Activated T-helper 1 cell treated with anti-CD3 and anti-CD28 coated beads, Interleukin-12 subunit alpha, Interleukin-12 subunit beta, Interleukin-2, Interleukin-4 antibody, amounts not matched to agents 30 ng/mL and 10 ng/mL and 1 ng/mL, durations not matched to agents 14 hours and 24 hours and 36 hours (primary cell): ENCODE results near the gene DYNC1H1. TPM values are rescaled to one million over a fixed set of nuclear protein-coding genes. Genes with fewer than 3 reads are reported as not detected.

ENCODE experiments used
- DNase-seq: peaks from one replicate; pipeline ENCODE4 v3.0.0; 2021; ENCODE audit warnings: low spot score
- H3K27ac Mint-ChIP-seq: one replicate; pipeline ENCODE4 v1.8.0; 2021; ENCODE audit warnings: mild to moderate bottlenecking, mixed read lengths
- H3K27me3 Mint-ChIP-seq: one replicate; pipeline ENCODE4 v1.8.0; 2022; ENCODE audit warnings: mild to moderate bottlenecking, moderate library complexity, mixed read lengths; ENCODE audit not compliant: insufficient read depth
- H3K36me3 Mint-ChIP-seq: one replicate; pipeline ENCODE4 v1.8.0; 2021; ENCODE audit warnings: low read depth, mixed read lengths
- H3K4me1 Mint-ChIP-seq: one replicate; pipeline ENCODE4 v1.8.0; 2021; ENCODE audit warnings: low read depth, mixed read lengths
- H3K4me3 Mint-ChIP-seq: one replicate; pipeline ENCODE4 v1.8.0; 2021; ENCODE audit warnings: mild to moderate bottlenecking, moderate library complexity, mixed read lengths
- H3K9me3 Mint-ChIP-seq: one replicate; pipeline ENCODE4 v1.8.0; 2021; ENCODE audit warnings: mixed read lengths
- intact Hi-C: fragments of 100-400 bp; cut with micrococcal nuclease; formaldehyde crosslinking; loops from one replicate; pipeline ENCODE4 v1.15.1; 2024
- total RNA-seq: library from RNA; stranded (reverse); gene quantifications from 2 replicates; pipeline ENCODE4 v1.2.3, GENCODE V29; 2022

DYNC1H1 gene
- 241 and 254 TPM in 2 replicates for total RNA-seq

- Mint-ChIP-seq H3K4me3 (peak within 1 kb of the TSS; percentile 90), H3K4me1 (peaks cover 38% of the 10 kb centered on the region), H3K27ac (peak within 1 kb of the TSS; percentile 93), H3K27me3 (peaks cover 2% of the 10 kb centered on the region), H3K9me3 (no peaks in the 10 kb centered on the region), H3K36me3 (peaks cover 9% of the 10 kb centered on the region)
- peak; percentile 89 for DNase-seq
- intact Hi-C loops: loop anchor here (1.0 to 5.0 kb wide), 9 partner anchors 16 to 546 kb away; partner anchors contain the start of genes HSP90AA1 and WDR20
Observed at GRCh38 chr14:101964297-101965180, at the start of gene DYNC1H1. DYNC1H1 (plus strand) TSS chr14:101964573; CDS start chr14:101964692, 119 bp downstream.

GRCh38 chr14:101915871-101916815, 48.2 kb upstream of the DYNC1H1 start:
- no peaks in the 10 kb centered on the region for H3K27me3 Mint-ChIP-seq
- H3K36me3 Mint-ChIP-seq: peaks cover 28% of the 10 kb centered on the region
- intact Hi-C loops: no loop called here
- no peaks in the 10 kb centered on the region for H3K9me3 Mint-ChIP-seq
- no peaks in the 10 kb centered on the region for H3K4me1 Mint-ChIP-seq
- no peak for DNase-seq
- peak overlapping the region; percentile 29 for H3K27ac Mint-ChIP-seq
- no peak overlapping the region for H3K4me3 Mint-ChIP-seq

- intact Hi-C loops: no loop called here
- Mint-ChIP-seq H3K9me3 (no peaks in the 10 kb centered on the region), H3K27me3 (no peaks in the 10 kb centered on the region), H3K36me3 (peaks cover 31% of the 10 kb centered on the region), H3K4me3 (no peak overlapping the region), H3K27ac (no peak overlapping the region), H3K4me1 (no peaks in the 10 kb centered on the region)
- DNase-seq: no peak
Observed at GRCh38 chr14:101916816-101917412, 47.5 kb upstream of the DYNC1H1 start.

- no peak for DNase-seq
- no peak overlapping the region for H3K4me3 Mint-ChIP-seq
- H3K4me1 Mint-ChIP-seq: no peaks in the 10 kb centered on the region
- H3K36me3 Mint-ChIP-seq: peaks cover 25% of the 10 kb centered on the region
- H3K27me3 Mint-ChIP-seq: no peaks in the 10 kb centered on the region
- no peak overlapping the region for H3K27ac Mint-ChIP-seq
- intact Hi-C loops: no loop called here
- no peaks in the 10 kb centered on the region for H3K9me3 Mint-ChIP-seq
Observed at GRCh38 chr14:101917413-101918017, 46.9 kb upstream of the DYNC1H1 start.

GRCh38 chr14:101918065-101918989, 46.0 kb upstream of the DYNC1H1 start:
- Mint-ChIP-seq H3K4me3 (no peak overlapping the region), H3K27ac (no peak overlapping the region), H3K27me3 (no peaks in the 10 kb centered on the region), H3K9me3 (no peaks in the 10 kb centered on the region), H3K4me1 (no peaks in the 10 kb centered on the region), H3K36me3 (peaks cover 24% of the 10 kb centered on the region)
- intact Hi-C loops: no loop called here
- DNase-seq: no peak

- Mint-ChIP-seq H3K4me3 (no peak overlapping the region), H3K9me3 (no peaks in the 10 kb centered on the region), H3K27ac (no peak overlapping the region), H3K36me3 (peaks cover 16% of the 10 kb centered on the region), H3K27me3 (no peaks in the 10 kb centered on the region), H3K4me1 (no peaks in the 10 kb centered on the region)
- no peak for DNase-seq
- intact Hi-C loops: no loop called here
Observed at GRCh38 chr14:101920271-101920670, 44.1 kb upstream of the DYNC1H1 start.

GRCh38 chr14:101922866-101923265, 41.5 kb upstream of the DYNC1H1 start:
- H3K4me3 Mint-ChIP-seq: no peak overlapping the region
- H3K9me3 Mint-ChIP-seq: no peaks in the 10 kb centered on the region
- no peak for DNase-seq
- no peaks in the 10 kb centered on the region for H3K4me1 Mint-ChIP-seq
- no peak overlapping the region for H3K27ac Mint-ChIP-seq
- intact Hi-C loops: no loop called here
- H3K27me3 Mint-ChIP-seq: no peaks in the 10 kb centered on the region
- H3K36me3 Mint-ChIP-seq: peaks cover 18% of the 10 kb centered on the region

GRCh38 chr14:101925152-101925551, 39.2 kb upstream of the DYNC1H1 start:
- Mint-ChIP-seq H3K27me3 (no peaks in the 10 kb centered on the region), H3K9me3 (no peaks in the 10 kb centered on the region), H3K4me3 (no peak overlapping the region), H3K36me3 (peaks cover 12% of the 10 kb centered on the region), H3K27ac (no peak overlapping the region), H3K4me1 (no peaks in the 10 kb centered on the region)
- no peak for DNase-seq
- intact Hi-C loops: no loop called here

- peaks cover 8% of the 10 kb centered on the region for H3K36me3 Mint-ChIP-seq
- H3K27me3 Mint-ChIP-seq: no peaks in the 10 kb centered on the region
- H3K27ac Mint-ChIP-seq: no peak overlapping the region
- no peak overlapping the region for H3K4me3 Mint-ChIP-seq
- intact Hi-C loops: no loop called here
- DNase-seq: no peak
- no peaks in the 10 kb centered on the region for H3K4me1 Mint-ChIP-seq
- H3K9me3 Mint-ChIP-seq: no peaks in the 10 kb centered on the region
Observed at GRCh38 chr14:101926085-101926484, 38.3 kb upstream of the DYNC1H1 start.

GRCh38 chr14:101926620-101927019, 37.8 kb upstream of the DYNC1H1 start:
- Mint-ChIP-seq H3K4me3 (no peak overlapping the region), H3K9me3 (no peaks in the 10 kb centered on the region)

GRCh38 chr14:101927859-101928258, 36.5 kb upstream of the DYNC1H1 start:
- H3K4me1 Mint-ChIP-seq: no peaks in the 10 kb centered on the region
- H3K4me3 Mint-ChIP-seq: no peak overlapping the region
- H3K27me3 Mint-ChIP-seq: no peaks in the 10 kb centered on the region
- DNase-seq: no peak
- intact Hi-C loops: no loop called here
- no peaks in the 10 kb centered on the region for H3K9me3 Mint-ChIP-seq
- peaks cover 2% of the 10 kb centered on the region for H3K36me3 Mint-ChIP-seq
- no peak overlapping the region for H3K27ac Mint-ChIP-seq

More at GRCh38 chr14:101926620-101927019, 37.8 kb upstream of the DYNC1H1 start:
- H3K27me3 Mint-ChIP-seq: no peaks in the 10 kb centered on the region
- H3K27ac Mint-ChIP-seq: no peak overlapping the region
- no peaks in the 10 kb centered on the region for H3K4me1 Mint-ChIP-seq
- DNase-seq: no peak
- H3K36me3 Mint-ChIP-seq: peaks cover 6% of the 10 kb centered on the region
- intact Hi-C loops: no loop called here
